Measurements from ENCODE around the gene SH3GL1.
A peak's percentile ranks its signal among the peaks of the same experiment; 100 is the strongest.

The SH3GL1 gene

DNA sequence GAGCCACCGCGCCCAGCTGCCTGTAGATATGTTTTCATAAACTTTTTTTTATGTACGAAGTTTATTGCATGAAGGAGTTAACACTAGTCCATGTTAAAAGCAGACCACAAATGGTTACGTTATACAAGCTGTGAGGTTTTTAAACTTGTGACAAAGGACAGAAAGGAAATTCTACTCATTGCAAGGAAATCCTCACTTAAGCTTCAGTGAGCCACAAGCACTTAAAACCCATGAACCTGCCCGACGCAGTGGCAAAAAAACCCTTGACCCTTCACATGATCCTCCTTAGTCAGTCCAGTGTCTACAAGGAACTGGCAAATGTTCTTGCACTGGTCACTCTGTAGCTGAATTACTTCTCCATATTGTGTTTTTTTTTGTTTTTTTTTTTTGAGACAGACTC is 52.8 kb downstream of the SH3GL1 start:
- H3K4me3 ChIP-seq (ENCODE audit: low read depth, low read length) = no peak overlapping the region
- no peak for DNase-seq (ENCODE audit: low read depth)
- TF ChIP-seq, protein P1, sequence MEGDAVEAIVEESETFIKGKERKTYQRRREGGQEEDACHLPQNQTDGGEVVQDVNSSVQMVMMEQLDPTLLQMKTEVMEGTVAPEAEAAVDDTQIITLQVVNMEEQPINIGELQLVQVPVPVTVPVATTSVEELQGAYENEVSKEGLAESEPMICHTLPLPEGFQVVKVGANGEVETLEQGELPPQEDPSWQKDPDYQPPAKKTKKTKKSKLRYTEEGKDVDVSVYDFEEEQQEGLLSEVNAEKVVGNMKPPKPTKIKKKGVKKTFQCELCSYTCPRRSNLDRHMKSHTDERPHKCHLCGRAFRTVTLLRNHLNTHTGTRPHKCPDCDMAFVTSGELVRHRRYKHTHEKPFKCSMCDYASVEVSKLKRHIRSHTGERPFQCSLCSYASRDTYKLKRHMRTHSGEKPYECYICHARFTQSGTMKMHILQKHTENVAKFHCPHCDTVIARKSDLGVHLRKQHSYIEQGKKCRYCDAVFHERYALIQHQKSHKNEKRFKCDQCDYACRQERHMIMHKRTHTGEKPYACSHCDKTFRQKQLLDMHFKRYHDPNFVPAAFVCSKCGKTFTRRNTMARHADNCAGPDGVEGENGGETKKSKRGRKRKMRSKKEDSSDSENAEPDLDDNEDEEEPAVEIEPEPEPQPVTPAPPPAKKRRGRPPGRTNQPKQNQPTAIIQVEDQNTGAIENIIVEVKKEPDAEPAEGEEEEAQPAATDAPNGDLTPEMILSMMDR (IDR thresholded peaks at IDR 0.05; ENCODE audit: control insufficient read depth, extremely low read depth, insufficient read depth) = no peak

GRCh38 chr19:4346020-4346383 is 54.3 kb downstream of the SH3GL1 start:
- TF ChIP-seq, protein P1 (IDR thresholded peaks at IDR 0.05; ENCODE audit: control insufficient read depth, extremely low read depth, insufficient read depth) = no peak
- DNase-seq (ENCODE audit: low read depth) = no peak
- no peak overlapping the region for H3K4me3 ChIP-seq (ENCODE audit: low read depth, low read length)

DNA sequence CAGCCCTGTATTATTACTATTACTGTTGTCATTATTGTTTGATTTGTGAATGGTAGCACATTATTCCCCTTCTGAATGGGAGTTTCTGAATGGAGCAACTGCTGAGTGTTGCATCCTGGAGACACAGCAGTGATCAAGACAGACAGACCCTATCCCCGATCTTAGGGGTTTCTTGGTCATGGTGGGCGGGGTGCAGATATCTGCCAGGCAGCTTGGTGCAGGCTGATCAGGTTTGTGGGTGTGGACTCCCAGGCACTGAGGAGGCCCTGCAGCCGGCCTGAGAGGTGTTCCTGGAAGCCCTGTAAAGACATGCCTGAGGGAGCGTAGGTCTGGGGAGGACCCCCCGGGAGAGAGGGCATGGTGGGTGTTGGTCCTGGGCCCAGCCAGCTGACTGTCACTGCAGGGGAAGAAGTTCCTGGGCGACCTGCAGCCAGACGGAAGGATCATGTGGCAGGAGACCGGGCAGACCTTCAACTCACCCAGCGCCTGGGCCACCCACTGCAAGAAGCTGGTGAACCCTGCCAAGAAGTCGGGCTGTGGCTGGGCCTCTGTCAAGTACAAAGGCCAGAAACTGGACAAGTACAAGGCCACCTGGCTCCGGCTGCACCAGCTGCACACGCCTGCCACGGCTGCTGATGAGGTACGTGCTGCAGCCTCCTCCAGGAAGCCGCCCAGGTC is 54.9 kb downstream of the SH3GL1 start:
- DNase-seq (ENCODE audit: low read depth) = no peak
- TF ChIP-seq, protein P1 (IDR thresholded peaks at IDR 0.05; ENCODE audit: control insufficient read depth, extremely low read depth, insufficient read depth) = no peak
- no peak overlapping the region for H3K4me3 ChIP-seq (ENCODE audit: low read depth, low read length)

DNA sequence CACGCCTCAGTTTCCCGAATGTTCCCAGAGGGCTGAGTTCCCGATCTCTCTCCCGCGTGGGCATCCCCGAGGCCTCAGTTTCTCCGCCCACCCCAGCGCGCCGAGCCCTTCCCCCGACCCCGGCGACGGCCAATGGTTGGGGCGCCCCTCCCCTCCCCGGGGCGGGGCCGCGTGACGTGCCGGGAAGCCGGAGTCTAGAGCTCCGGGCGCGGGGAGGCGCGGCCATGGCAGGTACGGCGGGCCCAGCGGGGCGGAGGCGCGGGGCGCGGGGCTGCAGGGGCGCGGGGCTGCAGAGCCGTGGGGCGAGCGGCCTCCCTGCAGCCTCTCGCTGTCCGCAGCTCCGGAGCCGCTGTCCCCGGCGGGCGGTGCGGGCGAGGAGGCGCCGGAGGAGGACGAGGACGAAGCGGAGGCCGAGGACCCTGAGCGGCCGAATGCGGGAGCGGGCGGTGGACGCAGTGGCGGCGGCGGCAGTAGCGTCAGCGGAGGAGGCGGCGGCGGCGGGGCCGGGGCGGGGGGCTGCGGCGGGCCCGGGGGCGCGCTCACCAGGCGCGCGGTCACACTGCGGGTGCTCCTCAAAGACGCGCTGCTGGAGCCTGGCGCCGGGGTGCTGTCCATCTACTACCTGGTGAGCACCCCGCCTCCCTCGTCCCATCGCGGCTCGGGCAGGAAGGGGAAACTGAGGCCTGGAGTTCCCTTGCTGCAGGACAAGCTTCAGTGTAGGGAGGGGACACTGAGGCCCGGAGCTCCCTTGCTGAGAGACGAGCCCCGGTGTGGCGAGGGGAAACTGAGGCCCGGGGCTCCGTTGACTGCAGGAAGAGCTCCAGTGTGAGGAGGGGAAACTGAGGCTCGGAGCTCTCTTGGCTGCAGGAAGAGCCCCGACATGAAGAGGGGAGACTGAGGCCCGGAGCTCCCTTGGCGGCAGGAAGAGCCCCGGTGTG is 56.7 kb downstream of the SH3GL1 start, which contains the start of gene MPND:
Gene MPND (plus strand): TSS at position 193 of the 938 bp plus-strand sequence. CDS start 32 bp downstream, at position 225.
- H3K4me3 ChIP-seq (ENCODE audit: low read depth, low read length) = peak within 1 kb of the TSS; percentile 75
- DNase-seq (ENCODE audit: low read depth) = no peak
- TF ChIP-seq, protein P1 (IDR thresholded peaks at IDR 0.05; ENCODE audit: control insufficient read depth, extremely low read depth, insufficient read depth) = no peak

- peak; percentile 99 for DNase-seq (ENCODE audit: low read depth)
- TF ChIP-seq, protein P1 (IDR thresholded peaks at IDR 0.05; ENCODE audit: control insufficient read depth, extremely low read depth, insufficient read depth) = no peak
- peak overlapping the region; percentile 75 for H3K4me3 ChIP-seq (ENCODE audit: low read depth, low read length)
These were observed 57.6 kb downstream of the SH3GL1 start for GRCh38 chr19:4342615-4343369.

- no peak for DNase-seq (ENCODE audit: low read depth)
- TF ChIP-seq, protein P1 (IDR thresholded peaks at IDR 0.05; ENCODE audit: control insufficient read depth, extremely low read depth, insufficient read depth) = no peak
- peak overlapping the region; percentile 75 for H3K4me3 ChIP-seq (ENCODE audit: low read depth, low read length)
These were observed 58.1 kb downstream of the SH3GL1 start for GRCh38 chr19:4342314-4342614.

Data from LNCaP clone FGC (cell line).